CD14-positive monocyte (primary cell): ENCODE measurements around the gene DYSF. TPM values are rescaled to one million over a fixed set of nuclear protein-coding genes. Genes with fewer than 3 reads are reported as not detected.

Experiments used
- DNase-seq, 3 donors: peaks; one replicate each; pipeline ENCODE4 v3.0.0-alpha.2; 2011 to 2022
- H2AFZ ChIP-seq: 2 replicates; pipeline ENCODE4 v1.6.0; 2012; ENCODE audit warnings: mild to moderate bottlenecking, low read depth, low read length, inconsistent platforms; ENCODE audit not compliant: insufficient read depth, poor library complexity, severe bottlenecking
- H3K27ac ChIP-seq, 2 donors: 1 replicate in 1 of 2; 2 replicates in 1 of 2; pipeline ENCODE4 v1.5.1; 2012 to 2013; ENCODE audit warnings: low read length in 2 of 2, control low read depth in 1 of 2, inconsistent platforms in 1 of 2, low read depth in 1 of 2, mild to moderate bottlenecking in 1 of 2
- H3K27me3 ChIP-seq, 2 donors: one replicate each; pipeline versions ENCODE4 v1.6.0 to v1.6.1; 2011 to 2013; ENCODE audit warnings: low read length in 2 of 2; ENCODE audit not compliant: control insufficient read depth in 2 of 2, insufficient read depth in 2 of 2
- H3K36me3 ChIP-seq, 2 donors: replicated peaks in 1 of 2; 1 replicate in 1 of 2; 2 replicates in 1 of 2; pipeline versions ENCODE4 v1.5.1 to v1.6.1; 2012 to 2013; ENCODE audit warnings: low read length in 2 of 2, control low read depth in 1 of 2, inconsistent platforms in 1 of 2, mild to moderate bottlenecking in 1 of 2; ENCODE audit not compliant: insufficient read depth in 2 of 2, control insufficient read depth in 1 of 2
- H3K4me1 ChIP-seq, 2 donors: 1 replicate in 1 of 2; 2 replicates in 1 of 2; pipeline versions ENCODE4 v1.5.1 to v1.6.1; 2012 to 2013; ENCODE audit warnings: low read length in 2 of 2, control low read depth in 1 of 2, inconsistent platforms in 1 of 2, mild to moderate bottlenecking in 1 of 2, moderate library complexity in 1 of 2; ENCODE audit not compliant: insufficient read depth in 2 of 2, control insufficient read depth in 1 of 2
- H3K4me2 ChIP-seq: replicated peaks from 2 replicates; pipeline ENCODE3; 2012; ENCODE audit warnings: low read length, moderate library complexity, mild to moderate bottlenecking; ENCODE audit not compliant: poor library complexity, severe bottlenecking; ENCODE audit errors: extremely low read depth
- H3K4me3 ChIP-seq, 3 experiments: fragments of 200-600 bp in 1 of 3; sonication (generic) in 1 of 3; replicated peaks in 1 of 3; 1 replicate in 2 of 3; 2 replicates in 1 of 3; pipeline ENCODE4 v1.5.1; 2011 to 2013; ENCODE audit warnings: low read length in 3 of 3, mild to moderate bottlenecking in 3 of 3, control low read depth in 2 of 3, low read depth in 2 of 3, inconsistent platforms in 1 of 3, moderate library complexity in 1 of 3
- H3K79me2 ChIP-seq: 2 replicates; pipeline ENCODE4 v1.6.0; 2012; ENCODE audit warnings: mild to moderate bottlenecking, control low read depth, inconsistent platforms, low read length, moderate library complexity; ENCODE audit not compliant: insufficient read depth
- H3K9ac ChIP-seq: 2 replicates; pipeline ENCODE4 v1.6.0; 2017; ENCODE audit warnings: low read length, mild to moderate bottlenecking; ENCODE audit not compliant: insufficient read depth, poor library complexity, severe bottlenecking
- H3K9me3 ChIP-seq, 2 donors: replicated peaks in 1 of 2; 1 replicate in 1 of 2; 2 replicates in 1 of 2; pipeline versions ENCODE4 v1.5.1 to v1.6.1; 2012 to 2013; ENCODE audit warnings: low read length in 2 of 2, control low read depth in 1 of 2; ENCODE audit not compliant: control insufficient read depth in 1 of 2, insufficient read depth in 1 of 2
- H4K20me1 ChIP-seq: 2 replicates; pipeline ENCODE4 v1.6.0; 2012; ENCODE audit warnings: mild to moderate bottlenecking, low read length, control low read depth, moderate library complexity; ENCODE audit not compliant: insufficient read depth
- H3K27ac Mint-ChIP-seq, 7 donors: one replicate each; pipeline ENCODE4 v1.8.0; 2020; ENCODE audit warnings: mild to moderate bottlenecking in 7 of 7, mixed read lengths in 7 of 7, moderate library complexity in 6 of 7, inconsistent platforms in 2 of 7
- H3K27me3 Mint-ChIP-seq, 3 donors: one replicate each; pipeline ENCODE4 v1.8.0; 2021 to 2022; ENCODE audit warnings: low read depth in 3 of 3, mild to moderate bottlenecking in 3 of 3, mixed read lengths in 3 of 3, moderate library complexity in 3 of 3, inconsistent platforms in 1 of 3
- H3K36me3 Mint-ChIP-seq, 2 donors: one replicate each; pipeline ENCODE4 v1.8.0; 2020; ENCODE audit warnings: mixed read lengths in 2 of 2, inconsistent platforms in 1 of 2, mild to moderate bottlenecking in 1 of 2
- H3K4me1 Mint-ChIP-seq: one replicate; pipeline ENCODE4 v1.8.0; 2020; ENCODE audit warnings: mild to moderate bottlenecking, mixed read lengths
- H3K4me3 Mint-ChIP-seq, 2 donors: one replicate each; pipeline ENCODE4 v1.8.0; 2020; ENCODE audit warnings: mild to moderate bottlenecking in 2 of 2, mixed read lengths in 2 of 2, moderate library complexity in 1 of 2
- H3K9me3 Mint-ChIP-seq, 7 donors: one replicate each; pipeline ENCODE4 v1.8.0; 2020 to 2022; ENCODE audit warnings: mixed read lengths in 7 of 7, mild to moderate bottlenecking in 6 of 7, moderate library complexity in 6 of 7, inconsistent platforms in 2 of 7
- CTCF ChIP-seq: fragments of 200-600 bp; IDR thresholded peaks from one replicate; pipeline ENCODE4 v1.8.0; 2022; ENCODE audit warnings: antibody characterized with exemption, mild to moderate bottlenecking
- WGBS: methylation state at CpG from one replicate; pipeline ENCODE4 v1.1.5; 2013; ENCODE audit warnings: missing lambda C conversion rate; ENCODE audit not compliant: insufficient coverage; 5-methylcytosine and 5-hydroxymethylcytosine counted together
- intact Hi-C, 2 donors: fragments of 100-400 bp; cut with micrococcal nuclease; formaldehyde crosslinking; loops; one replicate each; pipeline versions ENCODE4 v1.15.0 to v1.15.1; 2023
- polyA plus RNA-seq, 3 donors: library from polyadenylated mRNA; depleted of rRNA in 1 of 3; unstranded in 2 of 3; stranded (reverse) in 1 of 3; fragments of 300-500 nt in 2 of 3; fragments of >200 nt in 1 of 3; fragmentation: Illumina TruSeq in 2 of 3; gene quantifications; 1 replicate in 2 of 3; 2 replicates in 1 of 3; pipeline ENCODE4 v1.2.3, GENCODE V29; 2012 to 2021

Gene DYSF
- polyA plus RNA-seq, 3 donors = 16.1 to 72.5 (median 31.2) TPM

- Histone ChIP-seq H3K27me3 (no peaks in the 10 kb centered on the region), H3K4me1 (no peaks in the 10 kb centered on the region), H3K9ac (no peak overlapping the region), H3K4me3 (no peak overlapping the region), H3K4me2 (no peak overlapping the region), H3K27ac (no peak overlapping the region), H4K20me1 (peaks cover 30% of the 10 kb centered on the region), H3K79me2 (no peaks in the 10 kb centered on the region), H2AFZ (no peak overlapping the region), H3K9me3 (no peaks in the 10 kb centered on the region), H3K36me3 (peaks cover 47 to 66% of the 10 kb centered on the region in 2 donors)
- Mint-ChIP-seq H3K4me3 (no peak overlapping the region), H3K4me1 (peaks cover 2% of the 10 kb centered on the region), H3K9me3 (peaks cover 0 to 8% (median 6%) of the 10 kb centered on the region in 7 donors), H3K27me3 (peaks cover 0 to 10% (median 9%) of the 10 kb centered on the region in 3 donors), H3K27ac (peak overlapping the region in 2 of 7 donors; percentile 6 to 78), H3K36me3 (peaks cover 63 to 64% of the 10 kb centered on the region in 2 donors)
- WGBS = 91% methylated on average over 7 of the region's 7 CpGs
- intact Hi-C loops = no loop called here
- TF ChIP-seq CTCF = no peak
- no peak for DNase-seq
These were observed 235.2 kb downstream of the DYSF start for GRCh38 chr2:71688530-71688929.

GRCh38 chr2:71689393-71689792 is 236.0 kb downstream of the DYSF start:
- no CpG with 5 or more reads among the region's 2 CpGs for WGBS
- H3K79me2 ChIP-seq = no peaks in the 10 kb centered on the region
- H3K27me3 ChIP-seq = no peaks in the 10 kb centered on the region
- H4K20me1 ChIP-seq = peaks cover 23% of the 10 kb centered on the region
- no peak overlapping the region for H2AFZ ChIP-seq
- no peak overlapping the region for H3K27ac ChIP-seq
- peaks cover 2% of the 10 kb centered on the region for H3K4me1 Mint-ChIP-seq
- peaks cover 38 to 58% of the 10 kb centered on the region in 2 donors for H3K36me3 ChIP-seq
- H3K4me3 Mint-ChIP-seq = peak overlapping the region in 1 of 2 donors; percentile 13
- TF ChIP-seq CTCF = no peak
- H3K36me3 Mint-ChIP-seq = peaks cover 55% of the 10 kb centered on the region in 2 donors
- no peaks in the 10 kb centered on the region for H3K4me1 ChIP-seq
- H3K27ac Mint-ChIP-seq = peak overlapping the region in 1 of 7 donors; percentile 46
- H3K4me2 ChIP-seq = no peak overlapping the region
- peaks cover 0 to 12% (median 9%) of the 10 kb centered on the region in 3 donors for H3K27me3 Mint-ChIP-seq
- no peak overlapping the region for H3K4me3 ChIP-seq
- no peaks in the 10 kb centered on the region for H3K9me3 ChIP-seq
- no peak for DNase-seq
- intact Hi-C loops = no loop called here
- H3K9me3 Mint-ChIP-seq = peaks cover 0 to 8% (median 6%) of the 10 kb centered on the region in 7 donors
- no peak overlapping the region for H3K9ac ChIP-seq
